ENCODE measurements around the gene C20orf202.

Gene C20orf202

GRCh38 chr20:1255675-1256074 lies 52.4 kb downstream of the C20orf202 start:
- DNase-seq, result no peak
